ENCODE results near the gene POLG. TPM values are rescaled to one million over a fixed set of nuclear protein-coding genes. Genes with fewer than 3 reads are reported as not detected.
"Not testable (repeated sequence)": the region's sequence is repeated elsewhere in the genome, so short reads cannot be mapped to it uniquely, and the experiment has no call there.

The POLG gene
- total RNA-seq, 3 donors from 2014 or later: 59.4 to 73.7 (median 66.0) TPM

GRCh38 chr15:89291934-89292438, 42.6 kb downstream of the POLG start:
- ATAC-seq: no peak
- H3K9me3 ChIP-seq: no peaks in the 10 kb centered on the region
- no peaks in the 10 kb centered on the region for H3K4me1 ChIP-seq (ENCODE audit: low read depth)
- H3K36me3 ChIP-seq (ENCODE audit: low read depth): no peaks in the 10 kb centered on the region
- TF ChIP-seq, protein P1, sequence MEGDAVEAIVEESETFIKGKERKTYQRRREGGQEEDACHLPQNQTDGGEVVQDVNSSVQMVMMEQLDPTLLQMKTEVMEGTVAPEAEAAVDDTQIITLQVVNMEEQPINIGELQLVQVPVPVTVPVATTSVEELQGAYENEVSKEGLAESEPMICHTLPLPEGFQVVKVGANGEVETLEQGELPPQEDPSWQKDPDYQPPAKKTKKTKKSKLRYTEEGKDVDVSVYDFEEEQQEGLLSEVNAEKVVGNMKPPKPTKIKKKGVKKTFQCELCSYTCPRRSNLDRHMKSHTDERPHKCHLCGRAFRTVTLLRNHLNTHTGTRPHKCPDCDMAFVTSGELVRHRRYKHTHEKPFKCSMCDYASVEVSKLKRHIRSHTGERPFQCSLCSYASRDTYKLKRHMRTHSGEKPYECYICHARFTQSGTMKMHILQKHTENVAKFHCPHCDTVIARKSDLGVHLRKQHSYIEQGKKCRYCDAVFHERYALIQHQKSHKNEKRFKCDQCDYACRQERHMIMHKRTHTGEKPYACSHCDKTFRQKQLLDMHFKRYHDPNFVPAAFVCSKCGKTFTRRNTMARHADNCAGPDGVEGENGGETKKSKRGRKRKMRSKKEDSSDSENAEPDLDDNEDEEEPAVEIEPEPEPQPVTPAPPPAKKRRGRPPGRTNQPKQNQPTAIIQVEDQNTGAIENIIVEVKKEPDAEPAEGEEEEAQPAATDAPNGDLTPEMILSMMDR (IDR thresholded peaks at IDR 0.05): no peak
- H3K4me3 ChIP-seq: no peak overlapping the region
- intact Hi-C loops (cut with DNase I, micrococcal nuclease): no loop called here
- no peak for DNase-seq

DNA sequence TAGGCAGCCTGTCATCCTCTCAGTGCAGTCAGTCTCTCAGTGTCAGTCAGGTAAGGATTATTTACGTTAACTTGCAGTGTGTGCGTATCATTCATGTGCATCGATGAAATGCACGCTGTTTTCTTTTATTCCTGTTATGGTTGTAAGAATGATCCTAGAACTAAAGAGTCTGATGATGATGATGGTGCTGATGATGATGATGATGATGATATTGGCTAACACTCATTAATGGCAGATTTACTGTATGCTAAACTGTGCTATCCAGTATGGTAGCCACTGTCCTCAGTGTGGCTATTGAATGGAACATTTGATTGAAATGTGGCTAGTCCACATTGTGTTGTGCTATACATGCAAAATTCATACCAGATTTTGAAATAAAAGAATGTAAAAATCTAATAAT, 51.4 kb downstream of the POLG start:
- no peak for ATAC-seq
- no peaks in the 10 kb centered on the region for H3K4me1 ChIP-seq (ENCODE audit: low read depth)
- intact Hi-C loops (cut with DNase I, micrococcal nuclease): no loop called here
- no peaks in the 10 kb centered on the region for H3K36me3 ChIP-seq (ENCODE audit: low read depth)
- H3K4me3 ChIP-seq: no peak overlapping the region
- H3K9me3 ChIP-seq: no peaks in the 10 kb centered on the region
- TF ChIP-seq, protein P1 (IDR thresholded peaks at IDR 0.05): no peak
- no peak for DNase-seq

GRCh38 chr15:89282631-89283030, 52.0 kb downstream of the POLG start:
- ATAC-seq: no peak
- no peak for DNase-seq
- Histone ChIP-seq H3K4me1 (ENCODE audit: low read depth) (no peaks in the 10 kb centered on the region), H3K9me3 (no peaks in the 10 kb centered on the region), H3K4me3 (no peak overlapping the region), H3K36me3 (ENCODE audit: low read depth) (no peaks in the 10 kb centered on the region)
- intact Hi-C loops (cut with DNase I, micrococcal nuclease): no loop called here
- TF ChIP-seq, protein P1 (IDR thresholded peaks at IDR 0.05): no peak

DNA sequence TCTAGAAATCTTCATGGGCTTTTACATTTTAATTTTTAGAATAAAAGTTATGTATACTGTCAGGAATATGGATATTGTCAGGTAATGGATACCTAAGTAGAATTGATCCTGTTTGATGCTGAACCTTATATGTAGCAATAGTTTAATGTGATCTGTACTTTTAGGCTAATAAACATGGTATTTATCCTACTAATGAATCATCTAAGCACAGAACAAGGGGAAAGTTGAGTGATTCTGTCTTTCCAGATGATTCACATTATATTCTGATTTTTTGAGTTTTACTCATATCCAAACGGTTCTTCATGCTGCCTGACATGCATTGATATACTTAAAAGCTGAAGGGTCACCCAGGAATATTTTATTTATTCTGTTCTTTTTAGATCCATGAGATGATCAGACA, 56.3 kb downstream of the POLG start:
- Histone ChIP-seq H3K9me3 (no peaks in the 10 kb centered on the region), H3K36me3 (ENCODE audit: low read depth) (no peaks in the 10 kb centered on the region), H3K4me1 (ENCODE audit: low read depth) (no peaks in the 10 kb centered on the region), H3K4me3 (no peak overlapping the region)
- DNase-seq: no peak
- no peak for ATAC-seq
- TF ChIP-seq, protein P1 (IDR thresholded peaks at IDR 0.05): no peak
- intact Hi-C loops (cut with DNase I, micrococcal nuclease): no loop called here

GRCh38 chr15:89277281-89277680, 57.3 kb downstream of the POLG start:
- H3K4me3 ChIP-seq; H3K9me3 ChIP-seq; H3K4me1 ChIP-seq (ENCODE audit: low read depth); intact Hi-C loops (cut with DNase I, micrococcal nuclease); H3K36me3 ChIP-seq (ENCODE audit: low read depth); DNase-seq; ATAC-seq: not testable (repeated sequence)

Small RNAs within 50 kb of the gene (microRNA-seq; reads per million reads assigned to microRNA genes)
- gene MIR6766 (not detected), gene MIR9-3 (not detected)

Other genes with a start within 250 kb of the POLG start
- 100 to 1,000 TPM in 1 of 3 donors, 10 to 100 TPM in 2; 82.2 to 156 (median 92.7) TPM for gene ABHD2, start 246.4 kb downstream of the POLG start, total RNA-seq
- gene RLBP1, start 113.2 kb downstream of the POLG start, total RNA-seq: 1 to 10 TPM in 1 of 3 donors, not detected in 2; 2.1 TPM
- 10 to 100 TPM; 12.9 to 27.1 (median 14.0) TPM for gene FANCI, start 90.8 kb downstream of the POLG start, total RNA-seq
- gene RHCG, start 161.8 kb upstream of the POLG start, total RNA-seq: under 1 TPM in 1 of 3 donors, not detected in 2; 0.98 TPM
- 1 to 10 TPM; 1.0 to 4.4 (median 1.6) TPM for gene TICRR, start 240.6 kb upstream of the POLG start, total RNA-seq

All from mucosa of descending colon (tissue), 3 donors.